HepG2 (cell line): ENCODE data around the gene CAPN10. TPM values are rescaled to one million over a fixed set of nuclear protein-coding genes. Genes with fewer than 3 reads are reported as not detected.

Experiments used
- CERS6 ChIP-seq: sonication (generic); formaldehyde crosslinking; IDR thresholded peaks from 2 replicates; pipeline ENCODE4 v1.5.0; 2020; ENCODE audit warnings: missing genetic modification reagents
- DBP ChIP-seq: sonication (generic); formaldehyde crosslinking; IDR thresholded peaks from 2 replicates; pipeline ENCODE4 v1.4.0; 2020; ENCODE audit warnings: missing genetic modification reagents; ENCODE audit errors: not compliant biosample characterization
- FOXJ3 ChIP-seq: sonication (generic); formaldehyde crosslinking; IDR thresholded peaks from 2 replicates; pipeline ENCODE4 v1.4.0; 2020; ENCODE audit warnings: missing genetic modification reagents, mild to moderate bottlenecking, borderline replicate concordance
- GATAD2A ChIP-seq: IDR thresholded peaks from 2 replicates; pipeline ENCODE4 v1.6.1; 2016
- ISL2 ChIP-seq: sonication (generic); formaldehyde crosslinking; IDR thresholded peaks from 2 replicates; pipeline ENCODE4 v1.5.0; 2020; ENCODE audit warnings: missing genetic modification reagents
- KDM3A ChIP-seq: IDR thresholded peaks from 2 replicates; pipeline ENCODE4 v1.6.1; 2018; ENCODE audit warnings: low read depth, missing compliant biosample characterization
- KLF6 ChIP-seq: IDR thresholded peaks from 2 replicates; pipeline ENCODE4 v1.8.0; 2016; ENCODE audit warnings: missing biosample characterization, missing genetic modification reagents
- NR2F6 ChIP-seq, 2 experiments: IDR thresholded peaks; 2 replicates each; pipeline ENCODE4 v1.6.1; 2016; ENCODE audit warnings: antibody characterized with exemption in 1 of 2, mild to moderate bottlenecking in 1 of 2
- SNAPC2 ChIP-seq: sonication (generic); formaldehyde crosslinking; IDR thresholded peaks from 2 replicates; pipeline ENCODE4 v1.8.1; 2022; ENCODE audit warnings: mild to moderate bottlenecking, missing genetic modification reagents
- TBL1XR1 ChIP-seq: fragments of 150-350 bp; IDR thresholded peaks from 2 replicates; pipeline ENCODE4 v1.6.1; 2014; ENCODE audit warnings: borderline replicate concordance, low read length; ENCODE audit not compliant: partially characterized antibody
- THAP11 ChIP-seq: IDR thresholded peaks from 2 replicates; pipeline ENCODE4 v1.6.1; 2016; ENCODE audit warnings: missing biosample characterization, missing genetic modification reagents
- ZBTB2 ChIP-seq: sonication (generic); formaldehyde crosslinking; IDR thresholded peaks from 2 replicates; pipeline ENCODE4 v1.8.0; 2022; ENCODE audit warnings: low read depth, missing genetic modification reagents
- ZFP1 ChIP-seq: IDR thresholded peaks from 2 replicates; pipeline ENCODE4 v1.6.1; 2016
- ZNF143 ChIP-seq: sonication (generic); formaldehyde crosslinking; IDR thresholded peaks from 2 replicates; pipeline ENCODE4 v1.4.0; 2020; ENCODE audit warnings: missing genetic modification reagents
- ZNF230 ChIP-seq: sonication (generic); formaldehyde crosslinking; IDR thresholded peaks from 2 replicates; pipeline ENCODE4 v1.4.0; 2020; ENCODE audit warnings: mild to moderate bottlenecking, missing genetic modification reagents
- ZNF292 ChIP-seq: sonication (generic); formaldehyde crosslinking; IDR thresholded peaks from 2 replicates; pipeline ENCODE4 v1.8.1; 2022; ENCODE audit warnings: mild to moderate bottlenecking, low read depth, missing genetic modification reagents, borderline replicate concordance
- ZNF747 ChIP-seq: sonication (generic); formaldehyde crosslinking; IDR thresholded peaks from 2 replicates; pipeline ENCODE4 v1.8.1; 2023; ENCODE audit warnings: missing genetic modification reagents, mild to moderate bottlenecking, borderline replicate concordance
- ZNF850 ChIP-seq: sonication (generic); formaldehyde crosslinking; conservative IDR thresholded peaks from 2 replicates; pipeline ENCODE4 v1.9.0; 2021; ENCODE audit warnings: mild to moderate bottlenecking, missing genetic modification reagents
- ZNF878 ChIP-seq: sonication (generic); formaldehyde crosslinking; IDR thresholded peaks from 2 replicates; pipeline ENCODE4 v1.8.1; 2023; ENCODE audit warnings: mild to moderate bottlenecking, missing genetic modification reagents, moderate library complexity
- ZZZ3 ChIP-seq: sonication (generic); formaldehyde crosslinking; IDR thresholded peaks from 2 replicates; pipeline ENCODE4 v1.4.0; 2020; ENCODE audit warnings: missing genetic modification reagents, mild to moderate bottlenecking, borderline replicate concordance
- polyA plus RNA-seq, 8 experiments: library from polyadenylated mRNA; depleted of rRNA in 3 of 8; stranded (reverse) in 7 of 8; unstranded in 1 of 8; fragments of >200 nt; fragmentation: Illumina TruSeq in 4 of 8; extraction: Trizol in 4 of 8; gene quantifications; 2 replicates each; pipeline versions ENCODE4 v1.2.1 to v1.2.3, GENCODE V29; 2011 to 2016; ENCODE audit warnings: low read depth in 4 of 8, missing spikeins in 1 of 8, mixed read lengths in 1 of 8; ENCODE audit not compliant: insufficient read depth in 1 of 8
- total RNA-seq, 5 experiments: library from RNA; depleted of rRNA; stranded (reverse); fragments of >200 nt; fragmentation: Illumina TruSeq; extraction: Trizol; gene quantifications; 2 replicates each; pipeline ENCODE4 v1.2.3, GENCODE V29; 2016; ENCODE audit warnings: low read depth in 1 of 5
- TF ChIP-seq, protein P1 (sequence below): sonication (generic); formaldehyde crosslinking; IDR thresholded peaks from 2 replicates; pipeline ENCODE4 v1.8.1; 2023; ENCODE audit warnings: mild to moderate bottlenecking, inconsistent platforms, moderate library complexity, missing genetic modification reagents, borderline replicate concordance
- TF ChIP-seq, protein P2 (sequence below): sonication (generic); formaldehyde crosslinking; IDR thresholded peaks from 2 replicates; pipeline ENCODE4 v1.5.0; 2020; ENCODE audit warnings: mild to moderate bottlenecking, missing genetic modification reagents
- TF ChIP-seq, protein P3 (sequence below): IDR thresholded peaks from 2 replicates; pipeline ENCODE4 v1.6.1; 2016; ENCODE audit warnings: missing compliant biosample characterization, missing genetic modification reagents, borderline replicate concordance

Gene CAPN10
- total and polyA plus RNA-seq, 2 of the 13 experiments (the other 11 are each of a cell fraction or from before 2014, with no cell fraction given), result 27.6 to 32.4 TPM

DNA sequence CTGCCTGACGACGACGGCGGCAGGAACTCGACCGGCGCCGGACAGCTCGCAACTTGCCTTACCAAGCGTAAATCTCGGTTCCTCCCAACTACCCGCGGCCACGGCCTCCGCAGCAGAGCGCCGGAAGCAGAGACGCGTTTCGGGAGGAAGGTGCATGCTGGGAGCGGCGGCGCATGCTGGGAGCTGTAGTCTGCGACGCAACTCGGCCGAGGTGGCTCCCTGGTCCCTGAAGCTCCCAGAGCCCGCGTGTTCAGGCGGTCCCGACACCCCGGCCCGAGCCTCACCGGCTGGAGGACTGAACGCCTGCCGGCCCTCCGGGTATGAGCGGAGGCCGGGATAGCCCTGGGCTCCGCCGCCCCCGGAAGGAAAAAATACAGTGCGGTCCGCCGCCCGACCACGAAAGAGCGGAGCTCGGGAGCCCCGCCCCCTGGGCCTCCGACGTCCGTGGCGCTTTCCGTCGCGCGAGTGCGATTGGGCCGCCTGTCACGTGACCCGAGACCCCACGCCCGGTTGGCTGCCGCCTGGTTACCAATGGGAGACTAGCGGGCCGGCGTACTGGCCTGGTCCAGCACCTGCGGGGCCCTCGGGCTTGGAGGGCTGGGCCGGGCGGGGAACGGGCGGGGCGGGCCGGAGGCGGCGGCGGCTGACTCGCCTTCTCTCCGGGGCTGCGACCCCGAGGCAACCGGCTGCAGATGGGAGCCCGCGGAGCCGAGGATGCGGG, at the start of gene CAPN10 (continued):
- TF ChIP-seq, protein P1, sequence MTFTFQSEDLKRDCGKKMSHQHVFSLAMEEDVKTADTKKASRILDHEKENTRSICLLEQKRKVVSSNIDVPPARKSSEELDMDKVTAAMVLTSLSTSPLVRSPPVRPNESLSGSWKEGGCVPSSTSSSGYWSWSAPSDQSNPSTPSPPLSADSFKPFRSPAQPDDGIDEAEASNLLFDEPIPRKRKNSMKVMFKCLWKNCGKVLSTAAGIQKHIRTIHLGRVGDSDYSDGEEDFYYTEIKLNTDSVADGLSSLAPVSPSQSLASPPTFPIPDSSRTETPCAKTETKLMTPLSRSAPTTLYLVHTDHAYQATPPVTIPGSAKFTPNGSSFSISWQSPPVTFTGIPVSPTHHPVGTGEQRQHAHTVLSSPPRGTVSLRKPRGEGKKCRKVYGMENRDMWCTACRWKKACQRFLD (CRISPR knock-in tag), result no peak
- TF ChIP-seq KDM3A (CRISPR knock-in tag) (peak; percentile 74; the same call in 1 of the 2 replicates), ZNF292 (CRISPR knock-in tag) (no peak), DBP (CRISPR knock-in tag) (no peak), ZZZ3 (CRISPR knock-in tag) (peak; percentile 95), TBL1XR1 (no peak), ZFP1 (CRISPR knock-in tag) (no peak), ZNF230 (CRISPR knock-in tag) (no peak), ISL2 (CRISPR knock-in tag) (peak; percentile 86), THAP11 (CRISPR knock-in tag) (peak; percentile 99), NR2F6 (IDR thresholded peaks at IDR 0.05) (no peak), NR2F6 (CRISPR knock-in tag; IDR thresholded peaks at IDR 0.05) (peak; percentile 13; the same call in 1 of the 2 replicates), ZNF747 (CRISPR knock-in tag) (peak; percentile 19; the same call in 1 of the 2 replicates), KLF6 (CRISPR knock-in tag) (no peak; the same call in 1 of the 2 replicates), ZNF143 (CRISPR knock-in tag) (peak; percentile 100), ZNF850 (CRISPR knock-in tag) (no peak), SNAPC2 (0 out of 2 replicates have a peak, but pooled peaks have one; percentile 41), ZBTB2 (peak; percentile 71), CERS6 (CRISPR knock-in tag) (no peak), ZNF878 (CRISPR knock-in tag) (peak; percentile 14; the same call in 1 of the 2 replicates), FOXJ3 (CRISPR knock-in tag) (peak; percentile 11; the same call in 1 of the 2 replicates), GATAD2A (CRISPR knock-in tag) (no peak; the same call in 1 of the 2 replicates)
- TF ChIP-seq, protein P2, sequence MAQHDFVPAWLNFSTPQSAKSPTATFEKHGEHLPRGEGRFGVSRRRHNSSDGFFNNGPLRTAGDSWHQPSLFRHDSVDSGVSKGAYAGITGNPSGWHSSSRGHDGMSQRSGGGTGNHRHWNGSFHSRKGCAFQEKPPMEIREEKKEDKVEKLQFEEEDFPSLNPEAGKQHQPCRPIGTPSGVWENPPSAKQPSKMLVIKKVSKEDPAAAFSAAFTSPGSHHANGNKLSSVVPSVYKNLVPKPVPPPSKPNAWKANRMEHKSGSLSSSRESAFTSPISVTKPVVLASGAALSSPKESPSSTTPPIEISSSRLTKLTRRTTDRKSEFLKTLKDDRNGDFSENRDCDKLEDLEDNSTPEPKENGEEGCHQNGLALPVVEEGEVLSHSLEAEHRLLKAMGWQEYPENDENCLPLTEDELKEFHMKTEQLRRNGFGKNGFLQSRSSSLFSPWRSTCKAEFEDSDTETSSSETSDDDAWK (CRISPR knock-in tag), result no peak
- TF ChIP-seq, protein P3, sequence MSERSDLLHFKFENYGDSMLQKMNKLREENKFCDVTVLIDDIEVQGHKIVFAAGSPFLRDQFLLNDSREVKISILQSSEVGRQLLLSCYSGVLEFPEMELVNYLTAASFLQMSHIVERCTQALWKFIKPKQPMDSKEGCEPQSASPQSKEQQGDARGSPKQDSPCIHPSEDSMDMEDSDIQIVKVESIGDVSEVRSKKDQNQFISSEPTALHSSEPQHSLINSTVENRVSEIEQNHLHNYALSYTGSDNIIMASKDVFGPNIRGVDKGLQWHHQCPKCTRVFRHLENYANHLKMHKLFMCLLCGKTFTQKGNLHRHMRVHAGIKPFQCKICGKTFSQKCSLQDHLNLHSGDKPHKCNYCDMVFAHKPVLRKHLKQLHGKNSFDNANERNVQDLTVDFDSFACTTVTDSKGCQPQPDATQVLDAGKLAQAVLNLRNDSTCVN, result peak; percentile 60
